HG02884 (cell line): ENCODE data around the gene RXRB.
"Not testable (repeated sequence)": the region's sequence is repeated elsewhere in the genome, so short reads cannot be mapped to it uniquely, and the experiment has no call there.

ENCODE experiments used
- ATAC-seq: cut with Tn5 transposase; IDR thresholded peaks from one replicate; pipeline ENCODE4 v1.9.1; 2021; ENCODE audit warnings: mild to moderate bottlenecking, moderate library complexity; ENCODE audit not compliant: unreplicated experiment

Gene RXRB

GRCh38 chr6:33200219-33201146 lies at the start of gene RXRB, which contains the start of gene SLC39A7:
Gene RXRB, minus strand, starts transcription at chr6:33200665. Its CDS starts 189 bp downstream, at chr6:33200476.
Gene SLC39A7, plus strand, starts transcription at chr6:33200867. Its CDS starts 379 bp downstream, at chr6:33201246.
- peak; percentile 45 for ATAC-seq

DNA sequence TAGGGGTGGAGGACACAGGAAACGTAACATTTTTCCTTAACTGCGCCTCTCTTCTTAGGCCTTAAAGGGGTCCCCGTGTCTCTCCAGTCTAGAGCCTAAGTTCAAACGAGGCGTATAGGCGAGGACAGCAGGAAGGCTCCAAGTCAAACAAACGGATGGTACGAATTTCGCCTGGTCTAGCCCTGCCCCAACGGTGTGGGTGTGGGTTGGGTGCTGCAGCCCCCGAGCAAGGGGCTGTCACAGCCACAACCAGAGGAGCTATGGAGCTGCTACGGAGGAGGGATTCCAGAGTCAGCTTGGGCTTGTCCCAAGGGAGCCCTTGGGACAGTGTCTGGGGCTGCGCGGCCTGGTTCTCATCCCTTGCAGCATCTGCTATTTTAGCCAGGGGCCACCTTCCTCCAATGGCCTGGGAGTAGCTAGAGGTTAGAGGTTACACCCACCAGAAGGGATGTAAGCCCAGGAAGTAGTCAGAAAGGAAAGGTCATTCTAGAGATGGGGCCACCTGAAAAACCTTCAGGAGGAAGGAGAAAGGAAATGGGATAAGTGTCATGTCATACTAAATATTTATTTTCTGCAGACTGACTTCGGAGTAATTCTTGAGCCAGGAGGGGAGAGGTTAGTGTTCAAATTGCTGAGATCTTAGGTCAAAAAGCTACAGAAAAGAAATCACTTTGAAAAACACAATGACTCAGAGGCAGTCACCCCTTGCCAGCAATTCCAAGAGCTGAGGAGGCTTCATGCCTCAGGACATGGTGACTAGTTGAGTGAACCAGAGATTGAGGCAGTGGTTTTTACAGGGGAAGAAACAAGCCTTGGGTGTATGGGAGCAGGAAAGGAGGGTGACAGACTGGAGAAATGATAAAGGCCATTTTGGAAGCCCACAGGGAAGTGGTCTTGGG lies 49.5 kb upstream of the RXRB start:
- ATAC-seq, result no peak

GRCh38 chr6:33248932-33249731 lies 48.7 kb upstream of the RXRB start:
- peak; percentile 75 for ATAC-seq

GRCh38 chr6:33248643-33248931 lies 48.1 kb upstream of the RXRB start:
- ATAC-seq, result peak; percentile 20

DNA sequence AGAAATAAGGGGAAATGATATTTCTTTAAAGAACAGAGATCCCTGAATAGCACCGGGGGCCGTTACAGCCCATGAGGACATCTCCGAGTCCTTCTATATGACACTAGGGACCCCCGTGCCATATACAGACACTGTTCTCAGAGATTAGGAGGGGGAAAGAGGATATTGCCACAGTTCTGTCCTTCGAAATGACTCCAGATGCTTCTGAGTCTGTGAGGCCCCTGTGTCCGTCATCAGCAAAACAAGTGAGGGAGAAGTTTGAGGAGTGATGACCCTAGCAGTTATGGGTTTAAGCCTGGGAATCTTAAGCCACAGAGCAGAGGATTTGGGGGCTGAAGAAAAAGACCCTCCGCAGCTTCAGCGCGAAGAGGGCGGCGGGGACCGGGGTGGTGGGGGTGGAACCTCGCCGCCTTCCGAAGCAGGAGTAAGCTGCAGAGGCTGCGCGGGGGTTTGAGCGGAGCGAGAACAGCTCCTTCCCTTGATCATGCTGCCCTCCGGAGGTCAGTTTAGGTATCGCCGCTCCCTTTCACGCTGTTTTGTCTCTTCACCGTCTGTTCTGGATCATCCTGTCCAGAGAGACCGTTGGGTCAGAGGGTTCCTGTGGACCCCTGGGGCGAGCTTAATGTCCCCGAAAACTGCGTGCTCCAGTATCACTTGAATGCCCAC lies 47.6 kb upstream of the RXRB start:
- peak; percentile 31 for ATAC-seq

DNA sequence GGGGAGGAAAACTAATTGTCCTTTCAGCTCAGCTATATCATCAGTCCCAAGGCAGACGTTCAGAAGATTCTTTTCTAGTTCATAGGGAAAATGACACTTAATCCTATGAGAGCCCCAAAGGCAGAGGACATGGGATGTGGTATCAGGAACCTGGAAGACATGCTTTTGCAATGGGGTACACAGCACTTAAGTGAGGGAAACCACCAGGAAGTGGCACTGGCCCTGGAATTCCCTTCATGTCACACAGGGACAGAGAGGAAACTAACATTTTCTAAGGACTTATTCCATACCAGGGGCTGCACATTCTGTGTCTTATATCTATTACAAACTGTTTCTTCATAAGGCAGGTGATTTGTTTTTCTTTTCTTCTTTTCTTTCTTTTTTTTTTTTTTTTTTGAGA lies 43.0 kb upstream of the RXRB start:
- ATAC-seq, result no peak

DNA sequence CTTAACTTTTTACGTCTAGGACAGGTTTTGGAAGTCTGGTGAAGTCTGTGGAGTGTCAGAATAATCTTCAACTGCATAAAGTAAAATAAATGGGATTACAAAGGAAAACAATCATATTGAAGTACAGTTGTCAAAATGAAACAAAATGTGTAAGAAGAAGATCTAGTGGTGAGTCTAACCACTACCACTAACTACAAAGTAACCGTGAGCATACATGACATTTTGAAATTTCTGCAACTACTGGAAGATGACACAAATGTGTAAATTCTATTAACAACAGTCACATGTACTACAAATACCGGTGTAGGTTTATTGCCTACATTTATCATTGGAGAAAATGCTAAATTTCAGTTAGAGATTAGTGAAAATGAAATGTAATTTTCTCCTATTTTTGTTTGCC lies 41.5 kb upstream of the RXRB start:
- ATAC-seq, result no peak

- ATAC-seq, result no peak
These were observed 37.3 kb upstream of the RXRB start for GRCh38 chr6:33237741-33238140.

GRCh38 chr6:33236852-33237251 lies 36.4 kb upstream of the RXRB start:
- ATAC-seq, result no peak

GRCh38 chr6:33236328-33236727 lies 35.9 kb upstream of the RXRB start:
- ATAC-seq, result no peak

DNA sequence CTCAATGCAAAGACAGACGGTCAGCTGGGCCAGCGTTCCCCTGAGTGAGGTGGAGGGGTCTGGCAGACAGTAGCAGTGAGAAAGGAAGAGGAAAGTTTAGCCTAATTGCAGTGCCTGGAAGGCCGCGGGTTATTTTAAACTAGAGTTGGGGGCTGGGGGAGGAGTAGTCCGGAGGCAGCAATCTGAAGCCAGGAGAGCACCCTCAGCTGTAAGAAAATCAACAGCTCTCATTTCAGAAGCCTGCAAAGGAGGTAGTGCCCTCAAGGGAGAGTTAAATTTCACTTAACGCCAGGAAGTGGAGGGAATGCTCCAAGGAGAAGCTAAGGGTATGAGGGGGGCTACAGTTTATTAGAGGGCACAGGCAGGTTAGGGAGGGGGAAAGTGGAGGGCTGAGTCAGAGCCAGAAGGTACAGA lies 34.8 kb upstream of the RXRB start:
- no peak for ATAC-seq

DNA sequence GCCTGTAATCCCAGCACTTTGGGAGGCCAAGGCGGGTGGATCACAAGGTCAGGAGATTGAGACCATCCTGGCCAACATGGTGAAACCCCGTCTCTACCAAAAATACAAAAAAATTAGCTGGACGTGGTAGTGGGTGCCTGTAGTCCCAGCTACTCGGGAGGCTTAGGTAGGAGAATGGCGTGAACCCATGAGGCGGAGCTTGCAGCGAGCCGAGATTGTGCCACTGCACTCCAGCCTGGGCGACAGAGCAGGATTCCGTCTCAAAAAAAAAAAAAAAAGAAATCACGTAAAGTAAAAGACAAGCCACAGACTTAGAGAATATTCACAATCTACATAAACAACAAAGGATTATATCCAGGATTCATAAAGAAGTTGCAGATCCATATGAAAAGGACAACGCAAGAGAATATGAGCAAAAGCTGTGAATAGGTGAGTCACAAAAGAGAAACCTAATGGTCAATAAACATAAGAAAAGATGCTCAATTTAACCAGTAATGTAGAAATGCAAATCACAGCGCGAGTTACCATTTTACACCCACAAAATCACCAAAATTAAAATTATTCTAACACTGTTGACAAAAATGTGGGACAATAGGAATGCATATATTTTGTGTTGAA lies 26.1 kb upstream of the RXRB start:
- not testable (repeated sequence) for ATAC-seq

DNA sequence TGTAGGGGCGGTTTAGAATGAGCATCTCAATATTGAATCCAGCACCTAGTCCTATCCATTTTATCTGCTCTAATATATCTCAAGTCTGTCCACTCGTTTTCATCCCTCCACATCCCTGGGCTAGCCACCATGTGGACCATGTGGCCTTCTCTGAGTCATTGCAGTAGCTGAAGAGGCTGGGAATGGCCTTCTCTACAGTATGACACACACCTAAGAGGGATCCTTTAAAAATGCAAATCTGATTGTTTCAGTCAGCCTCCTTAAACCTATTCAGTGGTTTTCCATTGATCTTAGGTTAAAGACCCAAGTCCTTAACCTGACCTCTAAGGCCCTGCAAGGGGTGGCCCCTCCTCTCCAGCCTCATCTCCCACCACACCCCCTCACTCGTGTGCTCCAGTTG lies 17.2 kb upstream of the RXRB start:
- ATAC-seq, result no peak

GRCh38 chr6:33217246-33217645 lies 16.8 kb upstream of the RXRB start:
- no peak for ATAC-seq

- no peak for ATAC-seq
These were observed 15.7 kb upstream of the RXRB start for GRCh38 chr6:33216117-33216649.

GRCh38 chr6:33215271-33216116 lies 15.0 kb upstream of the RXRB start:
- ATAC-seq, result no peak

DNA sequence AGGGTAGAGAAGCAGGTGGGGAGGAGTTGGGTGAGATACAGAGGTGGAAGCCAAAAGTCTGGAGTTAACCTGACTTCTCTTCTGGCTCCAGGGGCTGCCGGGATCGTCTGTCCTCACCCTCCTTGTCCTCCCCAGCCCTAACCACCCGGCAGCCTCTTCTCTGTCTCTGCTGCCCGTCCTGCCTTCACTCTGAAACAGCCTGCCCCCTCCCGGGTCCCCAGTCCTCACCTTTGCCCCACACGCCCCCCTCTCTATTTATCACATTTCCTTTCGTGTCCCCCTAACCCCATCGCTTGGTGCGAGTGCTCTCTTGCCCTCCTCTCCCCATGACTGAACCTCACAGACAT lies 13.5 kb upstream of the RXRB start:
- no peak for ATAC-seq

GRCh38 chr6:33213166-33213988 lies 12.9 kb upstream of the RXRB start:
- no peak for ATAC-seq
